GM19452 (cell line): Measurements from ENCODE around the gene BACH2.

Experiments used
- ATAC-seq: cut with Tn5 transposase; IDR thresholded peaks from one replicate; pipeline ENCODE4 v1.9.1; 2021; ENCODE audit not compliant: unreplicated experiment

Gene BACH2

GRCh38 chr6:90100059-90100665, 196.5 kb downstream of the BACH2 start:
- ATAC-seq = no peak

GRCh38 chr6:90098627-90099026, 198.0 kb downstream of the BACH2 start:
- ATAC-seq = no peak

- no peak for ATAC-seq
These were observed 198.6 kb downstream of the BACH2 start for GRCh38 chr6:90098001-90098531.

GRCh38 chr6:90097356-90097755, 199.3 kb downstream of the BACH2 start:
- no peak for ATAC-seq

DNA sequence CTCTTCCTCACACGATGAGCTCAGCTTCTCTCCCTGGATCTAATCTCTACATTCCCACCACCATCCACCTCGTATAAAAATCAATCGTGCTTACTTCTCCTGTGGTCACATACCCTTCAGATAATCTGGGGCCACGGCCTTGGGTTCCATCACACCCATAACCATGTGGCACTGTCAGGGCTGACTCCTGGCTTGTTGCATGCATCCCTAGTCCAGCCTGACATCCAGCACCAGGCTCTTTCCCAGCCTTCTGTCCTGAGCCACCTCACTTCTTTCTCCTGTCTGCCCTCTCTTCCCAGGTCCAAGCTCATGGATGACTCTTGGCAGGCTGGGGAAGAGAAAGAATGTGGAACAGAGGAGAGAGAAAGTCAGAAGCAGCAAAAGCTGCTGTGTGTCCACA, 199.8 kb downstream of the BACH2 start:
- no peak for ATAC-seq

DNA sequence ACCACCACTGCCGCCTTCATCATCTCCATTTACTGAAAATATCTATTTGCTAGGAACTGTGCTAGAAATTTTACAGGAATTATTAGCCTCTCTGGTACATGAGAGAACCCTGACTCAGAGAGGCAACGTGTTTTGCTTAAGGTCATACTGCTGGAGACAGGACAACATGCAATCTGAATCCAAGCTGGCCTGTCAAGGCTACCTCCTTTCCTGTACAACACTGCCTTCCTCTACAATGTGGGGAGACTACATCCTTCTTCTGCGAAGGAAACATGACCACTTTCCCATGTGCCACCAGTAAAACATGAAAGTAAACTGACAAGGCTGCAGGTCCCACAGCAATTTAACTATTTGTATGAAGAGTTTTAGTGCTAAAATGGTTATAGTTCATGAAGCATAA, 200.9 kb downstream of the BACH2 start:
- ATAC-seq = no peak

DNA sequence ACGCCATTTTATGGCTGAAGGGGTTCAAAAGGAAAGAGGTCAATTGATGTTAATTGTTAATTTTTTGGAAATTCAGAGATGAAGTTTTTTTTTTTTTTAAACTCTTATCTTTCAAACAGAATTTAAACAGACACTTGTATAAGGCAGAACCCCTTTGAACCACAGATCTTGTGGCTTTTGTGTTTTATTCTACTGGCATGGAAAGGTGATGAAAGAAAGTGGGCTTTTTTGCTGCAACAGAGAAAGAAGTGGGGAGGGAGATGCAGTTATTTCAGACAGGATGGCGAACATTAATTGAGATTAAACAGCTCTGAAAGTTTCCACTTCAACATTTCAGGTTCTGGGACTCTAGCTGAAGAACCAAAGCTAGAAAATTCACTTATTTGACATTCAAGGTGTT, 201.5 kb downstream of the BACH2 start:
- no peak for ATAC-seq

- ATAC-seq = no peak
These were observed 203.0 kb downstream of the BACH2 start for GRCh38 chr6:90093558-90094073.

DNA sequence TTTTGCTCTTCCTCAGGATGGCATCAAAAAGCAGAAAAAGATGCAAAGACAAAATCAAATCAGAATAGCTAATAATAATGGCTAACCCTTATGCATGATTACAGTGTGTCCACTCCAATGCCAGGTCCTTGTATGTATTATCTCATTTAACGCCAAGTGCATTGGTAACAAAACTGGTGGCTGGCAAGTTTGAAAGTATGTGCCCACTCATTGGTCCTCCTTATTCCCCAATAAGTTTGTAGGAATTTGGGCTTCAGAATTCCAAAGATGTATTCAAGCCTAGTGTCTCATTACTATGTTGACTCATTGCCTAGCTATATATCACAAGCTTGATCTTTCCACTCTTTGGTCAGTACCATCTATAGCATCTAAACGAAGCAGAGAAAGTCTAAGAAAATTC, 205.8 kb downstream of the BACH2 start:
- no peak for ATAC-seq

DNA sequence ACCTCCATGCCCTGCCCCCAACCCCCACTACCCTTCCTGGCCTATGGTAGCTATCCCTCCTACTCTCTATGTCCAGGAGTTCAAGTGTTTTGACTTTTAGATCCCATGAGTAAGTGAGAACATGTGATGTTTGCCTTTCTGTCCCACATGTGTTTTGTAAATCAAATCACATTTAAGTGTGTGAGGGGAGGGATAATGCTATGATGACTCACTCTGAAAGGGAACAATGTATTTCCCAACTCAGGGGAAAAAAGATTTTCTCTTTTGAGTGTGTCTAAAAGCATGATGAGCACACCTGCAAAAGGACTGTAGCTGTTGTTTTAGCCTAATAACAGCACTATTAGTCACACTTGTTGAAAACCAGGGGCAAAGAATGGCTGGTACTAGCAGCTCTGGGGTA, 208.6 kb downstream of the BACH2 start:
- ATAC-seq = no peak

DNA sequence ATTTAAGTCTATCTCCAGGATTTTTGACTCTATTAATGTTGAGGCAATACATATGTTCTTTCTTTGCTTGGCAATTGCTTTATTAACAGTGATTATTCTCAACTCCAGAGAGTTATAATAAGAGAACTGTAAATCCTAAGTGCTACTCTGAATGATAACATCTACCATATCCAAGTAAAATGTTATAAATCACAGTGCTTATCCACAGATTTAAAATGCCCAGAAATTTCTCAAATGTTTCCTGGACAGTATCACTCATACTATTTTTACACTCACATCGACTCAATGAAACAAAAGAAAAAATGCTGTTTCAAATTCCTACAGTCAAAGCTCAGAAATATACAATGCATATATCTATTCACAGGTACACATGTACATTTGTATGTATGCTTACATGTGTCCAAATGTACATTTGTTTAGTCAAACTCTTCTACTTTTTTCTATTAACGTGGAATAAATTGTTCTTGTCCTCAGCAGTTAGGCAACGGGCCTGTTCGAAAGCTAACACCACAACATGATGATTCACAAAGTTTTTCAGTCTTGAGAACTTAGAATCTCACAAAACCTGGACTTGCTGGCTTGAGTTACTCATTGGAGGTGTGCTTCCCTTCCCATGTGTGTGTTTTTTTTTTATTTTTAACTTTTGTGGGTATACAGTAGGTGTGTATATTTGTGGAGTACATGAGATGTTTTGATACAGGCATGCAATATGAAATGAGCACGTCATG, 209.4 kb downstream of the BACH2 start:
- no peak for ATAC-seq

DNA sequence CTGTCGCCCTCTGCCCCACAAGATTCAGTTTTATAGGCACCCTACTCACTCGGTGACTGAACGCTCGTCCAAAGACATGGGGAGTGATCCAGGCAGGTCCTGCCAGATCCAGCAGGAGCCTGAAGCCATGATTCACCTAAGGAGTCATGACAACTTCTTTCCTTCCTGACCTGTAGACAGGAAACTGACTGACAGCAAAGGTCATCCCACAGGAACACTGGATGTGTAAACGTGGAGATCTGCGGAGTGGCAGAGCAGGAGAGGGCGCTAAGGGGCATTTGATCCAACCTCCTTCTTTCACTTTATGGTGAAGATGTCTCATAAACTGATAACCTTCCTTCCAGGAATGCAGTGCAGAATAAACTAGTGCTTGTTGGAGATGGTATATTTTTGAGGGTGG, 210.1 kb downstream of the BACH2 start:
- ATAC-seq = no peak

GRCh38 chr6:90083891-90084290, 212.8 kb downstream of the BACH2 start:
- peak; percentile 49 for ATAC-seq

- ATAC-seq = no peak
These were observed 213.8 kb downstream of the BACH2 start for GRCh38 chr6:90082847-90083246.

GRCh38 chr6:90080876-90081481, 215.7 kb downstream of the BACH2 start:
- peak; percentile 90 for ATAC-seq

DNA sequence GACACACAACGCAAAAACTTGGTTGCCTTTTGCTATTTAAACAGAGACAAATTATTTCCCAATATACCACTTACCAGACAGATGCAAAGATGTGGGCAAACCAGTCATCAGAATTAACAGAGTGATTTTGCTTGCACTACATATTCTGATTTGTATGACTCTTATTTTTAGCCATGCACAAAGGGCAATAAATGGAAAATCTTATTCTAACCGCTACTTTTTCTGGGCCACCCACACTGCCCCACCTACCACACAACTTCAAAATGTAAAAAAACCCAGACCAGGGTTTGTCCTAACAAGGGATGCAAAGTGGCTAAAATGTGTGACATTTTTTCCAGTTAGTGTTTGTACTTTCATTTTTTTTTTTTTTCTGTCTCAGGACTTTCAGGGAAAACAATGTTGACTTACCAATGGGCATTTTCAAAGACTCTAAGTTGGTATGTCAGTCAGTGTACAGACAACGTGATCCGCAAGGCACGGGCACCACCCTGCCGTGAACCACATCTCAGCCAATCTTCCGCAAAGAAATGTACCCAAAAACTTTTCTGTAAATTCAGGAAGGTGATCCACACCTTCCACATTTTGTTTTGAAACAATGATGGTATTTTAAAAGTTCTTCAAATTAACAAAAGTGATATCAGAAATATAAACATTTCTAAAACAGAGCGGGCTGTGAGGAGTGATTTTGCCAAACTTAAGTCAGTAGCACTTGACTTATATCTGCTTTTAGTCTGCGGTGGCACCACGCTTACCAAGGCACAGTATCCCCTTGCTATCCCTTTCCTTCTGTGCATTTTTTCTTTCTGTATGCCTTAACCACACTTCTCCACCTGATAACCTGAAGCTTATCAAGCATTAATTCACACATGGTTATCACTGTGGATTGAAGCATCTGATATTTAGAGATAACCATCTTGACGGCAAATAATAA, 216.8 kb downstream of the BACH2 start:
- no peak for ATAC-seq

DNA sequence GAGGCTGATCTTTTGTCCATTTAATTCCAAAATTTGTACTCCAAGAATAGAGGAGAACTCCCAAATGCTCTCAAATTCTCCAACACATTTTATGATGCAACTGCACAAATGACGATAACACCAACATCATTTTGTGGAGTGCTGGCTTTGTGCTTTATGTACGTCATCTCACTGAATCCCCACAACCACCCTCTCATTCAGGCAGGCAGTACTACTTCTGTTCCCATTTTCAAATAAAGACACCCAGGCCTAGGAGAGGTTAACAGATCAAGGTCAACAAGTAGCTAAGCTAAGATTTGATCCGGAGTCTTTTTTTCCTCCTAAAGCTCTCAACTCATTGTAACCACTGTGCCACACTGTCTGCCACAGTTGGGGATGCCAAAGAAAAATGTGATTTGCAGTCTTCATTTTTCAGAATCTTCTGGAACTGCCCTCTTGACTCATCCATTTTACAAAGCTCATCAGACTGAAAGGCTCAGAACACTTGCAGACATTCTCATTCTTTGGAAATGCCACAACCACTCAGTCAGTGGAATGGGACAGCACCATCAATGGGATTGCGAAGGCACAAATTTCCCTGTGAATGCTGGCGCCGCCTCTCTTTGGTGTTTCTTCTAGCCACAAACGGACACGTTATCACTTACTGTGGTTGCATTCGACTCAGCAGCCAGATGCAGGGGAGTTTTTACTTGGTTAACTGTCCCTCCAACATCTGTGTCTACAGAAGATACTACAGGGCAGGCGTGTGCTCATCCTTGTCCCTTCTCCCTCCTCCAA, 217.9 kb downstream of the BACH2 start:
- no peak for ATAC-seq

DNA sequence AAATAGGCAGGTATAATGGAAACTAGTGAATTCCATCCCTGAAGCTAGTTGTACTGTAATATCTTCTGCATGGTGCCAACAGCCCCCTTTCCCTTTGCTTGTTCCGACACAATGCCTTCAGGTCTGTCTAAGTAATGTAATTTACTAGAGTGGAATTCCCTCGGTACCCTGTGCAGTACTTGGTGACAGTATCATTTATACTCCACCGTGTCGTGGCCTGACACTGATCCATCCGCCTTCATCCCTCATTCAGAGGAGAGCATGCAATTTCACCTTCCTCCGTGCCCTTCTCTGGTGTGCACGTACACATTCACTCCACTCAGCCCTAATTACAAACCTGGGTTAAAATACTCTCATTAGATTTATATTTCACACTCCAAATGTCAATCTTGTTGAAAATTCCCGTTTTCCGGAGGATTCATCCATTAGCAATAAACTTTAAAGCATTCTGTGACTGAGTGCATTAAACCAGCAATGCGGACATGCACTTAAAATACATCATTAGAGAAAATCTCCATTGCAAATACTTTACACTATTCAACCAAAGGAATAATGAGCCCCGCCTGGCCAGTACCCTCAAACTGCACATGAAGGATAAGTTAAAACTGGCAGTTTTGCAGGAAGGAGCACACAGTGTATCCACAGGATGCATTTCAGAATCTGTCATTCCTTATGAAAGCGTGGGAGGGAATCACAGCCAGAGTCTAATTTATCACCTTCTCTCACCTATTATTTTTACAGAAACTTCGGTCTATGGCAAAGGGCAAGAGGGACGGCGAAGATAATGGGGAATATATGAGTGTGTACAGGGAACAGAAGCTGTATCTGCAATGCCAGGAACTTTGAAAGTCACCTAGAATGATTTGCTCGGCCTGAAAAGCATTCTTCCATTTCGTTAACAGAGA, 219.9 kb downstream of the BACH2 start:
- no peak for ATAC-seq
